BJ (cell line): Measurements from ENCODE around the gene B4GALT1. TPM values are rescaled to one million over a fixed set of nuclear protein-coding genes. Genes with fewer than 3 reads are reported as not detected.
"Not testable (repeated sequence)": the region's sequence is repeated elsewhere in the genome, so short reads cannot be mapped to it uniquely, and the experiment has no call there.

Experiments used
- CTCF ChIA-PET: fragments of 350-600 bp; formaldehyde crosslinking; extraction: SDS; loops from one replicate; lab custom pipeline; 2021; ENCODE audit warnings: antibody characterized with exemption, inconsistent platforms; lab: Yijun Ruan, JAX
- POLR2A ChIA-PET: fragments of 300-600 bp; sonication (Branson Sonifier 250); formaldehyde crosslinking; extraction: SDS; loops from one replicate; lab custom pipeline; 2021; ENCODE audit warnings: antibody characterized with exemption; lab: Charles Lee
- DNase-seq: peaks from one replicate; pipeline ENCODE4 v3.0.0-alpha.2; 2011; ENCODE audit warnings: low read depth
- H3K27me3 ChIP-seq: 2 replicates; pipeline ENCODE4 v1.6.0; 2011; ENCODE audit warnings: low read length; ENCODE audit not compliant: control insufficient read depth, insufficient read depth
- H3K36me3 ChIP-seq: 2 replicates; pipeline ENCODE4 v1.5.1; 2011; ENCODE audit warnings: low read length; ENCODE audit not compliant: control insufficient read depth, insufficient read depth
- H3K4me3 ChIP-seq: 2 replicates; pipeline ENCODE4 v1.5.1; 2011; ENCODE audit warnings: low read depth, mild to moderate bottlenecking, control low read depth, low read length
- CTCF ChIP-seq: IDR thresholded peaks from 2 replicates; pipeline ENCODE4 v1.5.1; 2011; ENCODE audit warnings: low read depth, mild to moderate bottlenecking, control low read depth, inconsistent platforms, low read length, moderate library complexity; ENCODE audit not compliant: insufficient read depth
- polyA plus RNA-seq: library from polyadenylated mRNA; depleted of rRNA; stranded (reverse); fragments of >200 nt; gene quantifications from 2 replicates; pipeline ENCODE4 v1.2.3, GENCODE V29; 2011

The B4GALT1 gene
- polyA plus RNA-seq, 1 experiment, result 85.6 TPM

DNA sequence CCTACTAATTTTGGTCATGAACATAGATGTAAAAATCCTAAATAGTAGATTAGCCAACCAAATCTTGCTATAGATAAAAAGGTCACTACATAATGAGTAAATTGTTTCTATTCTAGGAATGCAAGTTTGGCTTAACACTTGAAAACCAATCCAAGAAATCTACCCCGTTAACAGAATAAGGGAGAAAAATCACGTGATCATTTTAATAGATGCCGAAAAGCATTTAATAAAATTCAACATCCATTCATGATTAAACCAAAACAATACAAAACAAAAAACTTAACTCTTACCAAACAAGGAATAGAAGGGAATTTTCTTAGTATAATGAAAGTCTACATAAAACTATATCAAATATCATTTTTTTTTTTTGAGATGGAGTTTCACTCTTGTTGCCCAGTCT lies 69.9 kb downstream of the B4GALT1 start:
- TF ChIP-seq CTCF, result no peak
- H3K36me3 ChIP-seq, result no peaks in the 10 kb centered on the region
- ChIA-PET CTCF (no interaction called here), POLR2A (no interaction called here)
- no peak overlapping the region for H3K4me3 ChIP-seq
- no peak for DNase-seq
- no peaks in the 10 kb centered on the region for H3K27me3 ChIP-seq

GRCh38 chr9:33092634-33093033 lies 74.5 kb downstream of the B4GALT1 start:
- TF ChIP-seq CTCF, result no peak
- Histone ChIP-seq H3K36me3 (no peaks in the 10 kb centered on the region), H3K4me3 (no peak overlapping the region), H3K27me3 (no peaks in the 10 kb centered on the region)
- DNase-seq, result no peak
- ChIA-PET CTCF (no interaction called here), POLR2A (no interaction called here)

GRCh38 chr9:33085672-33086071 lies 81.5 kb downstream of the B4GALT1 start:
- DNase-seq, H3K36me3 ChIP-seq, H3K4me3 ChIP-seq, H3K27me3 ChIP-seq, POLR2A ChIA-PET: not testable (repeated sequence)
- CTCF ChIA-PET, result interaction anchor here (1.3 to 1.4 kb wide), 2 partner anchors 139 to 140 kb away, joined by 3 to 7 read pairs; no protein-coding TSS in a partner anchor

GRCh38 chr9:33082538-33083326 lies 84.4 kb downstream of the B4GALT1 start:
- Histone ChIP-seq H3K36me3 (no peaks in the 10 kb centered on the region), H3K4me3 (no peak overlapping the region), H3K27me3 (no peaks in the 10 kb centered on the region)
- ChIA-PET POLR2A (no interaction called here), CTCF (interaction anchor here (0.8 to 2.8 kb wide), 3 partner anchors 17 to 143 kb away, joined by 3 to 19 read pairs (median 3); no protein-coding TSS in a partner anchor)
- DNase-seq, result no peak
- no peak for TF ChIP-seq CTCF

DNA sequence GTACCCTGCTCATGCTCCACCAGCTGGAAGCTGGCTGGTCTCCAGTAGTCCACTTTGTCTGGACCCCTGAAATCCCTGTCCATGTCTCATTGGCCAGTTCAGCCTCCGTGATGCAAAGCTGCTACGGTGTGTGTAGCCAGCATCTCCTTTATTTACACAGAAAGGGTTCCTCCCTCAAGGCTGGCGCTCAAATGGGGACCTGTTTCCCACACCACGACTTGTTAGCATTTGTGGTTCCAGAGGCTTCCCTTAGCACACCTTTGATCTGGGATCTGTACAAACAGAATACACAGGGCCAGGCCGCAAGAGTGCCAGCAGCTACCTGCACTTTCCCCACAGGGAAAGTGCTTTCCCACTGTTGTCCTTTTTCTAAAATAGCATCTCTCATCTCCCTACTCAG lies 85.0 kb downstream of the B4GALT1 start:
- ChIA-PET CTCF (interaction anchor here (0.8 to 2.8 kb wide), 3 partner anchors 18 to 144 kb away, joined by 3 to 19 read pairs (median 3); no protein-coding TSS in a partner anchor), POLR2A (no interaction called here)
- no peak for TF ChIP-seq CTCF
- Histone ChIP-seq H3K36me3 (no peaks in the 10 kb centered on the region), H3K27me3 (no peaks in the 10 kb centered on the region), H3K4me3 (no peak overlapping the region)
- no peak for DNase-seq
